WI38 (cell line): ENCODE results near the gene ELL3.
A peak's percentile ranks its signal among the peaks of the same experiment; 100 is the strongest.

Experiments used
- H3K4me3 ChIP-seq: 2 replicates; pipeline ENCODE4 v1.5.1; 2011; ENCODE audit warnings: low read depth, mild to moderate bottlenecking, control low read depth, low read length
- TF ChIP-seq, protein P1 (sequence below): IDR thresholded peaks from 2 replicates; pipeline ENCODE4 v1.5.1; 2012; ENCODE audit warnings: low read depth, mild to moderate bottlenecking, control low read depth, low read length

The ELL3 gene

DNA sequence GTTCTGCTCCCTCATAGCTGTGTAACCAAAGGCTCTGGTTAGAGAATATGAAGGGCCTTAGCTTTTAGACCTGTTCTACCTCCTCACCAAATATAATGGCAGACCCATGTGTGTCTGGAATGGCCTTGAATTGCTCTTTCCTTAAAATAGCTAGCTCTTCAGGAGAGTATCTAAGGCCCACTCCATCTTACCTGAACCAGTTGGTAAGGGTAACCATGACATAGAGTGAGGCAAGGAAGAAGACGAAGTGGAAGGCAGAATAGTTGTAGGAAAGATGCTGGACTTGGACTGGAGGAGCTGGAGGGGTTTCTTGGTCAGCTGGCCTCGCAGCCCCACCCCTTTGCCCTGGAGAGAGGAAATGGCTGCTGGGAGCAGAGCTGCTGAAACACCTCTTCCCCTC, 18.4 kb upstream of the ELL3 start:
- no peak overlapping the region for H3K4me3 ChIP-seq
- TF ChIP-seq, protein P1, sequence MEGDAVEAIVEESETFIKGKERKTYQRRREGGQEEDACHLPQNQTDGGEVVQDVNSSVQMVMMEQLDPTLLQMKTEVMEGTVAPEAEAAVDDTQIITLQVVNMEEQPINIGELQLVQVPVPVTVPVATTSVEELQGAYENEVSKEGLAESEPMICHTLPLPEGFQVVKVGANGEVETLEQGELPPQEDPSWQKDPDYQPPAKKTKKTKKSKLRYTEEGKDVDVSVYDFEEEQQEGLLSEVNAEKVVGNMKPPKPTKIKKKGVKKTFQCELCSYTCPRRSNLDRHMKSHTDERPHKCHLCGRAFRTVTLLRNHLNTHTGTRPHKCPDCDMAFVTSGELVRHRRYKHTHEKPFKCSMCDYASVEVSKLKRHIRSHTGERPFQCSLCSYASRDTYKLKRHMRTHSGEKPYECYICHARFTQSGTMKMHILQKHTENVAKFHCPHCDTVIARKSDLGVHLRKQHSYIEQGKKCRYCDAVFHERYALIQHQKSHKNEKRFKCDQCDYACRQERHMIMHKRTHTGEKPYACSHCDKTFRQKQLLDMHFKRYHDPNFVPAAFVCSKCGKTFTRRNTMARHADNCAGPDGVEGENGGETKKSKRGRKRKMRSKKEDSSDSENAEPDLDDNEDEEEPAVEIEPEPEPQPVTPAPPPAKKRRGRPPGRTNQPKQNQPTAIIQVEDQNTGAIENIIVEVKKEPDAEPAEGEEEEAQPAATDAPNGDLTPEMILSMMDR = no peak

DNA sequence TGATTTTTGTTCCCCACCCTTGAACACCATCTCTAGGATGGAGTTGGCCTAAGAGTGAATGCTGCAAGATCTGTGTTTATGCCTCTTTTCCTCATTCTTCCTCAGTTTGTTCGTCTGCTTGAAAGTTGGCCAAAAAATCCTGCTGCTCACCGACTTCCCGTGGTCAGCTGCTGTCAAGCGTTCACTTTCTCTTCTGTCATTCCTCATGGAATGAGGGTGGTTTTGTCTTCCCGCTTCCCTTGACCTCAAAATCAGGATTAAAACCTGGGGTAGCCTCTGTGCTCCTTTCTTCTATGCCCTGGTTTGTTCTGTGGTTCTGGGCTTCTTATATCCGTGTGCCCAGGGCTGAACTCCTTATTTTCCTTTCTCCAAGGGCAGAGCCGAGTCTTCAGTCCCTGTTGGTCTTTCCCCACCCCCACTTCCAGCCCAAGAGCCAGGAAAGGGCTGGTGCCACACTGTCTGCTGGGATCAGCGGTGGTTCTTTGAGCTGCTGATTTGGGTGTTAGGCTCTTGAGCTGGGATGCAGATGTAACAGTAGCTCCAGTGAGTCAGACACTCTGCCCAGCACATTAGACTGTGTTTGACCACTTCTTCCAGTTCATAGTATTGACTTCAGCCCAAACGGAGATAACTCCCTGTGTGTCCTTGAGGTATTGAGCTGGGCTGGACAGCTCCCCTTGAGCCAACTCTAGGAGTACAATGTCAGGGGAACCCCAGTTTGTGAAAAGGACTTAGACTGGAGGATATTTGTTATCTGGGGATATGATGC, 17.7 kb upstream of the ELL3 start:
- H3K4me3 ChIP-seq = peak overlapping the region; percentile 99

DNA sequence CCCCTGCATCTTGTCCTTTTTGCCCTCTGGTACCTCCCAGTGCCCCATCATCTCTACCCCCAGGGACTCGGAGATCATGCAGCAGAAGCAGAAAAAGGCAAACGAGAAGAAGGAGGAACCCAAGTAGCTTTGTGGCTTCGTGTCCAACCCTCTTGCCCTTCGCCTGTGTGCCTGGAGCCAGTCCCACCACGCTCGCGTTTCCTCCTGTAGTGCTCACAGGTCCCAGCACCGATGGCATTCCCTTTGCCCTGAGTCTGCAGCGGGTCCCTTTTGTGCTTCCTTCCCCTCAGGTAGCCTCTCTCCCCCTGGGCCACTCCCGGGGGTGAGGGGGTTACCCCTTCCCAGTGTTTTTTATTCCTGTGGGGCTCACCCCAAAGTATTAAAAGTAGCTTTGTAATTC, 16.9 kb upstream of the ELL3 start:
- peak overlapping the region; percentile 99 for H3K4me3 ChIP-seq
- TF ChIP-seq, protein P1 = no peak

More for the DNA sequence above, 17.7 kb upstream of the ELL3 start:
- TF ChIP-seq, protein P1 = no peak

DNA sequence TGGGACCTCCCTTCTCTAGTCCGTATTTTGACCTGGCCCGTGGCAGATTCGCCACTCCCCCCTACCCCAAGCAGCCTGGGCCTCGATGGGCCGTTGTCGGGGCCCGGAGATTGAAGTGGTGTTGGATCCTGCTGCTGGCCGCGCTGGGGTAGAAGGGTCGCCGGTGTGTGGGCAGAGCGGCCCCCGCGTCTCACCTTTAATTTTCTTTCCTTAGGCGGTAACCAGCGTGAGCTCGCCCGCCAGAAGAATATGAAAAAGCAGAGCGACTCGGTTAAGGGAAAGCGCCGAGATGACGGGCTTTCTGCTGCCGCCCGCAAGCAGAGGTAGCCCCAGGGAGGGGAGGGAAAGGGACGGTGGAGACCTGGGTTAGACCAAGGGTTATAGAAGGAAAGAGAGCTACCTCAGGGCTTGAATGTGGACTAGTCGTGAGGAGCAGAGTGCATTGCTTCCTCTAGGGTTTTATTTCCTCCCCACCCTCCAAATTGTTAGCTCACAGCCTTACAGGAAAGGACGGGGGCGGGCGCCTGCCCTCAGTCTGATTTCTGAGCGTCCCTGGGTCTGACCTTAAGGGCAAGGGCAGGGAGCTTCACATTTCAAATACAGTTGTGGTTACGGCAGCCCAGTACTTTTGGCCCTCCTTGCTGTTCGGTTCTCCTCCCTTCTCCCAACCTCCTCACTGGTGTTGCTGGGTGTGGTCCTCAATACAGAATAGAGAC, 16.2 kb upstream of the ELL3 start:
- TF ChIP-seq, protein P1 = no peak
- H3K4me3 ChIP-seq = peak overlapping the region; percentile 99

DNA sequence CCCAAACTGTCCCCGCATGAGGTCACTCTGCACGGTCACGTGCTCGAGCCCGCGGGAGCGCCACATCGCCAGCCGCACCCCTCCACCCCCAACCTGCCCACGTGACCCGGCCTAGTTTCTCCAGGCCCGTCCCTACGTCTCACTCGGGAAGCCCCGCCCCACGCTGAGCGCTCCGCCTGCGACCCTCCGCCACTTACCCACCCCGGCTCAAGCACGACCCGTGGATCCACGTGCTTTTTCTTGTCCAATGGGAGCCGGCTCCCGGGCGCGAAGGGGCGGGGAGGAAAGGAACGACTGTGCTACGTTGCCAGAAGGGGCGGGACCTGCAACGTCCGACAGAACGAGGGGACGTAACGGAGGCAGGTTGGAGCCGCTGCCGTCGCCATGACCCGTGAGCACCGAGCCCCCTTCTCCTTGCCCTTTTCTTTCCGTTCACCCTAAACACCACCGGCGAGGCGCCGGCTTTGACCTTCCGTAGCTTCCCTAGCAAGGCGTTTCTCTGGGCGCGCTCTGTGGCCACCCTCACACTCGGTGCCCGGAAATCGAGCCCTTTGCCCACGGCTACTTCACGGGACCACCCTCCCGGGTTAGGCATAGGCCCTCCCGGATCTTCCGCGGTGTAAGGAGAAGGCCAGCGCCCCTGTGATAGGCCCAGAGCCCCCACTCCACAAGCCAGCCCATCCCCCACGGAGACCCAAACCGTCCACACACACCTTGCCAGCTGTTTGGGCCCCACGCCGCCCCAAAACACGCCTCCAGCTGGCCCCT, 15.4 kb upstream of the ELL3 start, which contains the start of gene SERF2:
SERF2 (plus strand) TSS at position 328 of the 768 bp plus-strand sequence; CDS start at position 385, 57 bp downstream.
- H3K4me3 ChIP-seq = peak within 1 kb of the TSS; percentile 99
- TF ChIP-seq, protein P1 = no peak

DNA sequence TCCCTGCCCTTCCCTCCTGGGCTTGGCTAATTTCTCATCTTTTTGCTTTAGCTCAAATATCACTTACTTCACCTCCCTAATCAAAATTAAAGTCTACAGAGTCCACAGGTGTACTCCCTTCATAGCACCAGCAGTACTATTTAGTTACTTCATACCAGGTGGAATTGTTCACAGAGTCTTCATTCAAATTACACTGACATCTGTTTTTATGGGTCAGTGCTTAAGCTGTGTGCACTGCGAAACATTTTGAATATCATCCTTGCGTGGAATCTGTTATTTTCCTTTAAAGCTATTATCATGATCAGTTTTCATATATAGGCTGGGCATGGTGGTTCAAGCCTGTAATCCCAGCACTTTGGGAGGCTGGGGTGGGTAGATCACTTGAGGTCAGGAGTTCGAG, 12.6 kb upstream of the ELL3 start:
- TF ChIP-seq, protein P1 = no peak
- H3K4me3 ChIP-seq = no peak overlapping the region

DNA sequence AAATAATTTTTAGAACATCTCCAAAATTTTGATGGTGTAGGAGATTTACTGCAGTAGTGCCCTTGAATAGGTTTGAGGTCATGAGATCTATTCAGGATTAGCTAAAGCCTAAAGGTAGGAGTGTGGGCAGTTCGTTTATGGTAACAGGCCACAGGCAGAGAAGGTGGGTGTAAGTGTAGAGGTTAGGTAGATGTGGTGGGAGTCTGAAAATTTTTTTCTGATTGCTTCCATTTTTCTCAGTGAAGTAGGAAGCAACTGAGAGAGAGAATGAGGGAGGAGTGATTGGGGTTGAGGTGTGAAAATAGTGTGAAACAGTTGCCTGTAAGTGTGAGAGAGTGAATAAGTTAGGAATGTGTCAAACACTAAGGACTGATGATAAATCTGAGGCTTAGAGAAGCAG, 2.2 kb upstream of the ELL3 start:
- H3K4me3 ChIP-seq = no peak overlapping the region
- TF ChIP-seq, protein P1 = no peak
